Measurements from ENCODE around the gene PTPRN2. TPM values are rescaled to one million over a fixed set of nuclear protein-coding genes. Genes with fewer than 3 reads are reported as not detected.

PTPRN2 gene
- total RNA-seq, 2 experiments from 2014 or later = 0.70 TPM; not detected in 1

DNA sequence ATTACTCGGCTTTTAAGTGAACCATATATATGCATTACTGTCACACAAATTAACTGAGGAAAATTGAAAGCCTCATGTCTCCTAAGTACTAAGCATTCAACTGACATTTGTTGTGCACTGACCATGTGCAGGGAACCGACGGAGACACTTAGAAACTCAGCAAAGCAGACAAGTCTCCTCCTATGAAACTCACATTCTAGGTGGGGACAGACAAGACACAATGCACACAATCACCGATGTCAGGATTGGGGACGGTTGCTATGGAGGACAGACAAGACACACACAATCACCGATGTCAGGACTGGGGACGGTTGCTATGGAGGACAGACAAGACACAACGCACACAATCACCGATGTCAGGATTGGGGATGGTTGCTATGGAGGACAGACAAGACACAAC is 134.0 kb downstream of the PTPRN2 start:
- no peak for DNase-seq (ENCODE audit: low spot score)
- Histone ChIP-seq H3K9me2 (ENCODE audit: insufficient read depth, low read length) (no peaks in the 10 kb centered on the region), H4K20me1 (ENCODE audit: insufficient read depth, low read length) (no peaks in the 10 kb centered on the region), H3K9me3 (ENCODE audit: low read length) (no peaks in the 10 kb centered on the region), H3K36me3 (ENCODE audit: insufficient read depth, low read length) (no peaks in the 10 kb centered on the region), H3K4me1 (ENCODE audit: insufficient read depth, low read length, poor library complexity, severe bottlenecking) (no peaks in the 10 kb centered on the region), H3K4me2 (ENCODE audit: low read length) (no peak overlapping the region), H3K27ac (ENCODE audit: low read depth, low read length, poor library complexity, severe bottlenecking) (no peak overlapping the region), H3K4me3 (ENCODE audit: low read depth, low read length, poor library complexity, severe bottlenecking) (no peak overlapping the region), H2AFZ (ENCODE audit: low read length) (no peak overlapping the region), H3K79me2 (ENCODE audit: insufficient read depth, low read depth, low read length) (no peaks in the 10 kb centered on the region)
- POLR2A ChIA-PET = no interaction called here
- CTCF ChIA-PET (ENCODE audit: unreplicated experiment) = no interaction called here
- TF ChIP-seq EZH2phosphoT487 (IDR thresholded peaks at IDR 0.05; ENCODE audit: borderline replicate concordance, low read depth, low read length) (no peak), CTCF (conservative IDR thresholded peaks at IDR 0.05; ENCODE audit: low read length) (no peak)
- BruUV-seq (replicated peaks) = no TSS peak
- intact Hi-C loops (cut with micrococcal nuclease; ENCODE audit: unreplicated experiment) = no loop called here

GRCh38 chr7:158452331-158452730 is 135.3 kb downstream of the PTPRN2 start:
- Histone ChIP-seq H2AFZ (ENCODE audit: low read length) (no peak overlapping the region), H3K4me2 (ENCODE audit: low read length) (no peak overlapping the region), H3K9me3 (ENCODE audit: low read length) (no peaks in the 10 kb centered on the region), H3K79me2 (ENCODE audit: insufficient read depth, low read depth, low read length) (no peaks in the 10 kb centered on the region), H3K9me2 (ENCODE audit: insufficient read depth, low read length) (no peaks in the 10 kb centered on the region), H3K36me3 (ENCODE audit: insufficient read depth, low read length) (no peaks in the 10 kb centered on the region), H3K27ac (ENCODE audit: low read depth, low read length, poor library complexity, severe bottlenecking) (no peak overlapping the region), H3K4me1 (ENCODE audit: insufficient read depth, low read length, poor library complexity, severe bottlenecking) (no peaks in the 10 kb centered on the region), H3K4me3 (ENCODE audit: low read depth, low read length, poor library complexity, severe bottlenecking) (no peak overlapping the region), H4K20me1 (ENCODE audit: insufficient read depth, low read length) (no peaks in the 10 kb centered on the region)
- POLR2A ChIA-PET = no interaction called here
- BruUV-seq (replicated peaks) = no TSS peak
- no peak for DNase-seq (ENCODE audit: low spot score)
- TF ChIP-seq EZH2phosphoT487 (IDR thresholded peaks at IDR 0.05; ENCODE audit: borderline replicate concordance, low read depth, low read length) (no peak), CTCF (conservative IDR thresholded peaks at IDR 0.05; ENCODE audit: low read length) (no peak)
- CTCF ChIA-PET (ENCODE audit: unreplicated experiment) = no interaction called here
- intact Hi-C loops (cut with micrococcal nuclease; ENCODE audit: unreplicated experiment) = no loop called here

DNA sequence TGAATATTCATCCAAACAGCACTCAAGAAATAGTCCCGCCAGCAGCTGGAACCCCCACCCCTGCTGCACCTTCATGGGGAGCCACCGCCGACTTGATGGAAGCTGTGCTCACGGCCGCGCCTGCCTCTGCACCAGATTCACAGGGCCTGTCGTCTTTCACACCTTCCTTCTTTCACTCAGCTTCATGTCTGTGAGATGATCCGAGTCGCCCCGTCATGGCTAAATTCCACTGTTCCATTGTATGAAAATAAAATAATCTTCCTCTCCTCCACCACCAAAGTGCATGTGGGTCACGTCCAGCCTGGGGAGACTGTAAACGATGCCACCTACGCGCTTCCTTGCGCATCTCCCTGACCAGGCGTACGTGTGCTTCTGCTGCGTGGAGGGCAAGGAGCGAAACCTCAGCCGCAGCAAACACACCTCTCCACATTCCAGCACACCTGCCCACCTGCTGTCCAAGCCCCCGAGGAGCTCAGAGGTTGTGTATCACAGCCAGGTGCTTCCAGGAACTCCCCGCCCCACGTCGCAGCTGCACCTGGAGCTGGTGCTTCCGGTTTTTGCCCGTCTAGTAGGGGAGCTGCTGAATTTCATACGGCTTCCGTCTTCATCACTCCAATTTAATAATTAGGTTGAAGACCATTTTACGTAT is 137.0 kb downstream of the PTPRN2 start:
- Histone ChIP-seq H2AFZ (ENCODE audit: low read length) (no peak overlapping the region), H3K36me3 (ENCODE audit: insufficient read depth, low read length) (no peaks in the 10 kb centered on the region), H4K20me1 (ENCODE audit: insufficient read depth, low read length) (no peaks in the 10 kb centered on the region), H3K9me3 (ENCODE audit: low read length) (no peaks in the 10 kb centered on the region), H3K9me2 (ENCODE audit: insufficient read depth, low read length) (no peaks in the 10 kb centered on the region), H3K27ac (ENCODE audit: low read depth, low read length, poor library complexity, severe bottlenecking) (no peak overlapping the region), H3K79me2 (ENCODE audit: insufficient read depth, low read depth, low read length) (no peaks in the 10 kb centered on the region), H3K4me1 (ENCODE audit: insufficient read depth, low read length, poor library complexity, severe bottlenecking) (no peaks in the 10 kb centered on the region), H3K4me3 (ENCODE audit: low read depth, low read length, poor library complexity, severe bottlenecking) (no peak overlapping the region), H3K4me2 (ENCODE audit: low read length) (no peak overlapping the region)
- TF ChIP-seq CTCF (conservative IDR thresholded peaks at IDR 0.05; ENCODE audit: low read length) (no peak), EZH2phosphoT487 (IDR thresholded peaks at IDR 0.05; ENCODE audit: borderline replicate concordance, low read depth, low read length) (no peak)
- ChIA-PET POLR2A (no interaction called here), CTCF (ENCODE audit: unreplicated experiment) (no interaction called here)
- no TSS peak for BruUV-seq (replicated peaks)
- intact Hi-C loops (cut with micrococcal nuclease; ENCODE audit: unreplicated experiment) = no loop called here
- DNase-seq (ENCODE audit: low spot score) = no peak

All from OCI-LY7 (cell line).